ENCODE results near the gene INPP5F. TPM values are rescaled to one million over a fixed set of nuclear protein-coding genes. Genes with fewer than 3 reads are reported as not detected.

The INPP5F gene
- total and polyA plus RNA-seq, 9 of the 15 experiments (the other 6 are each of a cell fraction or from before 2014, with no cell fraction given): 1.6 to 7.3 (median 6.0) TPM

DNA sequence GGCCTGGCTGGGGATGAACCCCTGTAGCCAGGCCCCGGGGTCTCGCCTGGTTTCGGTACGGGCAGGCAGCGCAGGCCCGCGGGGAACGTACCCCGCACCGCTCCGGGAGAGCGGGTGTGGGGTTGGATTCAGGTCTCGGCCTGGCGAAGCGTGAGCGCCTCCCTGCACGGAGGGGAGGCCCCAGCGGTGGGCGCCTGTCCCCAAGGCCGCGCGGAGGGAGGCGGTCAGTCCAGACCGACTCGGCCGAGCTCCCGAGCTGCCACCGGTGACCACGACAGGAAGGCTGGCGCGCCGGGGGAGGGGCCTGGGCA, 378 bp upstream of the INPP5F start (continued):
- TF ChIP-seq, protein P1, sequence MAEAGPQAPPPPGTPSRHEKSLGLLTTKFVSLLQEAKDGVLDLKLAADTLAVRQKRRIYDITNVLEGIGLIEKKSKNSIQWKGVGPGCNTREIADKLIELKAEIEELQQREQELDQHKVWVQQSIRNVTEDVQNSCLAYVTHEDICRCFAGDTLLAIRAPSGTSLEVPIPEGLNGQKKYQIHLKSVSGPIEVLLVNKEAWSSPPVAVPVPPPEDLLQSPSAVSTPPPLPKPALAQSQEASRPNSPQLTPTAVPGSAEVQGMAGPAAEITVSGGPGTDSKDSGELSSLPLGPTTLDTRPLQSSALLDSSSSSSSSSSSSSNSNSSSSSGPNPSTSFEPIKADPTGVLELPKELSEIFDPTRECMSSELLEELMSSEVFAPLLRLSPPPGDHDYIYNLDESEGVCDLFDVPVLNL (CRISPR knock-in tag; IDR thresholded peaks at IDR 0.05; ENCODE audit: low read depth): no peak

DNA sequence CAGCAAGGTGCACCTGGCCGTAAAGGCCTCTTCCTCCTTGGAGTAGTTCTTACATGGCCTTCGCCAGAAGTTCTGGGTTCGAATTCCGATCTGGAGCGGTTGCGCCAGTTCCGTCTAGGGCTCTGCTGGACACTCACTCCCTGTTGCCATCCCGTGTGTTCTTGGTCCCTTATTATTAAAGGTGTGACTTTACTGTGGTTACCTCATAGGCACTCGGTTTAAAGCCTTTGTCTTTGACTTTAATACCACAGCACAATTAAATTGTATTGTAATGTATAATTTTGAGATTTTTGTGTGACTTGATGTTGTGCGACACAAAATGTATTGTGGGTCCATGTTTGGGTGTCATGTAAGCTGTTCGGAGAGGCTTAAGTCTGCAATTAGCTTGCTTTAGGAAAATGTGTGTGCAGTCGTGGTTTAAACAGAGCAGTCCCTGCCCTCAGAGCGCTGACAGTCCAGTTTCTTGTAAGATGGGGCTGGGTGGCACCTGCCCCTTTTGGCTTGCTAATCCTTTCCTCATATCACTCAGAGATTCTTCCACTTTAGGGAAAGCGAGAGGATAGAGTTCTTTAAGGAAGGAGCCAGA, 919 bp downstream of the INPP5F start:
- no peaks in the 10 kb centered on the region for H3K9me1 ChIP-seq (ENCODE audit: control insufficient read depth, insufficient read depth, low read length)
- H3K9ac ChIP-seq (ENCODE audit: insufficient read depth in 1 of 2, low read depth in 2 of 2, low read length in 2 of 2): peak overlapping the region; percentile 54 to 89; a peak in 3 of 4 replicates
- ChIA-PET CTCF (ENCODE audit: low intra/inter-chr PET ratio) (no interaction called here), POLR2A (interaction anchor here (0.6 to 1.4 kb wide), 6 partner anchors 8 to 1272 kb away, joined by 3 to 6 read pairs (median 3); no protein-coding TSS in a partner anchor)
- peaks cover 13 to 18% of the 10 kb centered on the region in 2 experiments for H3K4me1 ChIP-seq (replicated peaks in 1 of 2; ENCODE audit: control insufficient read depth in 2 of 2, insufficient read depth in 2 of 2, low read length in 2 of 2)
- peaks cover 14% of the 10 kb centered on the region; the same call in 2 of the 3 replicates for H3K79me2 ChIP-seq (ENCODE audit: control insufficient read depth, insufficient read depth, low read length)
- no peak for FAIRE-seq
- H3K4me2 ChIP-seq (ENCODE audit: insufficient read depth, low read length): peak overlapping the region; percentile 80
- H3K27me3 ChIP-seq (ENCODE audit: control insufficient read depth in 2 of 2, insufficient read depth in 2 of 2, low read length in 2 of 2): no peaks in the 10 kb centered on the region
- intact Hi-C loops (cut with micrococcal nuclease) (loop anchor here (5.0 kb wide), 2 partner anchors 39 to 129 kb away; partner anchors contain the start of gene TIAL1), in situ Hi-C loops (cut with MboI) (no loop called here)
- ATAC-seq: no peak
- no peaks in the 10 kb centered on the region for H3K9me3 ChIP-seq (replicated peaks; ENCODE audit: control insufficient read depth, insufficient read depth, low read depth, low read length)
- H3K27ac ChIP-seq (ENCODE audit: extremely low read depth, low read depth, low read length): peak overlapping the region; percentile 52; the same call in 2 of the 3 replicates
- H4K20me1 ChIP-seq (replicated peaks; ENCODE audit: control insufficient read depth, insufficient read depth, low read length): no peaks in the 10 kb centered on the region
- peak overlapping the region; percentile 86 for H3K4me3 ChIP-seq
- no TSS peak for BruUV-seq (replicated peaks)
- WGBS (ENCODE audit: insufficient coverage, low coverage, missing lambda C conversion rate): 66% methylated on average over 12 of the region's 14 CpGs
- DNase-seq (ENCODE audit: extremely low read depth in 1 of 4, low spot score in 3 of 4): no peak
- H3K36me3 ChIP-seq (ENCODE audit: control insufficient read depth, insufficient read depth, low read length): no peaks in the 10 kb centered on the region
- peak overlapping the region; percentile 74; the same call in 1 of the 2 replicates for H2AFZ ChIP-seq (ENCODE audit: low read depth, low read length)
- no peak for TF ChIP-seq PCBP1 (IDR thresholded peaks at IDR 0.05; ENCODE audit: low read depth, low read length, poor library complexity, severe bottlenecking)
- TF ChIP-seq GTF2A2 (tag; IDR thresholded peaks at IDR 0.05): no peak
- TF ChIP-seq ZNF436 (CRISPR knock-in tag; IDR thresholded peaks at IDR 0.05): no peak
- no peak for TF ChIP-seq MYBL2 (IDR thresholded peaks at IDR 0.05; ENCODE audit: low read depth)
- TF ChIP-seq MYBL2 (CRISPR knock-in tag; IDR thresholded peaks at IDR 0.05; ENCODE audit: borderline replicate concordance): no peak
- TF ChIP-seq, protein P2, sequence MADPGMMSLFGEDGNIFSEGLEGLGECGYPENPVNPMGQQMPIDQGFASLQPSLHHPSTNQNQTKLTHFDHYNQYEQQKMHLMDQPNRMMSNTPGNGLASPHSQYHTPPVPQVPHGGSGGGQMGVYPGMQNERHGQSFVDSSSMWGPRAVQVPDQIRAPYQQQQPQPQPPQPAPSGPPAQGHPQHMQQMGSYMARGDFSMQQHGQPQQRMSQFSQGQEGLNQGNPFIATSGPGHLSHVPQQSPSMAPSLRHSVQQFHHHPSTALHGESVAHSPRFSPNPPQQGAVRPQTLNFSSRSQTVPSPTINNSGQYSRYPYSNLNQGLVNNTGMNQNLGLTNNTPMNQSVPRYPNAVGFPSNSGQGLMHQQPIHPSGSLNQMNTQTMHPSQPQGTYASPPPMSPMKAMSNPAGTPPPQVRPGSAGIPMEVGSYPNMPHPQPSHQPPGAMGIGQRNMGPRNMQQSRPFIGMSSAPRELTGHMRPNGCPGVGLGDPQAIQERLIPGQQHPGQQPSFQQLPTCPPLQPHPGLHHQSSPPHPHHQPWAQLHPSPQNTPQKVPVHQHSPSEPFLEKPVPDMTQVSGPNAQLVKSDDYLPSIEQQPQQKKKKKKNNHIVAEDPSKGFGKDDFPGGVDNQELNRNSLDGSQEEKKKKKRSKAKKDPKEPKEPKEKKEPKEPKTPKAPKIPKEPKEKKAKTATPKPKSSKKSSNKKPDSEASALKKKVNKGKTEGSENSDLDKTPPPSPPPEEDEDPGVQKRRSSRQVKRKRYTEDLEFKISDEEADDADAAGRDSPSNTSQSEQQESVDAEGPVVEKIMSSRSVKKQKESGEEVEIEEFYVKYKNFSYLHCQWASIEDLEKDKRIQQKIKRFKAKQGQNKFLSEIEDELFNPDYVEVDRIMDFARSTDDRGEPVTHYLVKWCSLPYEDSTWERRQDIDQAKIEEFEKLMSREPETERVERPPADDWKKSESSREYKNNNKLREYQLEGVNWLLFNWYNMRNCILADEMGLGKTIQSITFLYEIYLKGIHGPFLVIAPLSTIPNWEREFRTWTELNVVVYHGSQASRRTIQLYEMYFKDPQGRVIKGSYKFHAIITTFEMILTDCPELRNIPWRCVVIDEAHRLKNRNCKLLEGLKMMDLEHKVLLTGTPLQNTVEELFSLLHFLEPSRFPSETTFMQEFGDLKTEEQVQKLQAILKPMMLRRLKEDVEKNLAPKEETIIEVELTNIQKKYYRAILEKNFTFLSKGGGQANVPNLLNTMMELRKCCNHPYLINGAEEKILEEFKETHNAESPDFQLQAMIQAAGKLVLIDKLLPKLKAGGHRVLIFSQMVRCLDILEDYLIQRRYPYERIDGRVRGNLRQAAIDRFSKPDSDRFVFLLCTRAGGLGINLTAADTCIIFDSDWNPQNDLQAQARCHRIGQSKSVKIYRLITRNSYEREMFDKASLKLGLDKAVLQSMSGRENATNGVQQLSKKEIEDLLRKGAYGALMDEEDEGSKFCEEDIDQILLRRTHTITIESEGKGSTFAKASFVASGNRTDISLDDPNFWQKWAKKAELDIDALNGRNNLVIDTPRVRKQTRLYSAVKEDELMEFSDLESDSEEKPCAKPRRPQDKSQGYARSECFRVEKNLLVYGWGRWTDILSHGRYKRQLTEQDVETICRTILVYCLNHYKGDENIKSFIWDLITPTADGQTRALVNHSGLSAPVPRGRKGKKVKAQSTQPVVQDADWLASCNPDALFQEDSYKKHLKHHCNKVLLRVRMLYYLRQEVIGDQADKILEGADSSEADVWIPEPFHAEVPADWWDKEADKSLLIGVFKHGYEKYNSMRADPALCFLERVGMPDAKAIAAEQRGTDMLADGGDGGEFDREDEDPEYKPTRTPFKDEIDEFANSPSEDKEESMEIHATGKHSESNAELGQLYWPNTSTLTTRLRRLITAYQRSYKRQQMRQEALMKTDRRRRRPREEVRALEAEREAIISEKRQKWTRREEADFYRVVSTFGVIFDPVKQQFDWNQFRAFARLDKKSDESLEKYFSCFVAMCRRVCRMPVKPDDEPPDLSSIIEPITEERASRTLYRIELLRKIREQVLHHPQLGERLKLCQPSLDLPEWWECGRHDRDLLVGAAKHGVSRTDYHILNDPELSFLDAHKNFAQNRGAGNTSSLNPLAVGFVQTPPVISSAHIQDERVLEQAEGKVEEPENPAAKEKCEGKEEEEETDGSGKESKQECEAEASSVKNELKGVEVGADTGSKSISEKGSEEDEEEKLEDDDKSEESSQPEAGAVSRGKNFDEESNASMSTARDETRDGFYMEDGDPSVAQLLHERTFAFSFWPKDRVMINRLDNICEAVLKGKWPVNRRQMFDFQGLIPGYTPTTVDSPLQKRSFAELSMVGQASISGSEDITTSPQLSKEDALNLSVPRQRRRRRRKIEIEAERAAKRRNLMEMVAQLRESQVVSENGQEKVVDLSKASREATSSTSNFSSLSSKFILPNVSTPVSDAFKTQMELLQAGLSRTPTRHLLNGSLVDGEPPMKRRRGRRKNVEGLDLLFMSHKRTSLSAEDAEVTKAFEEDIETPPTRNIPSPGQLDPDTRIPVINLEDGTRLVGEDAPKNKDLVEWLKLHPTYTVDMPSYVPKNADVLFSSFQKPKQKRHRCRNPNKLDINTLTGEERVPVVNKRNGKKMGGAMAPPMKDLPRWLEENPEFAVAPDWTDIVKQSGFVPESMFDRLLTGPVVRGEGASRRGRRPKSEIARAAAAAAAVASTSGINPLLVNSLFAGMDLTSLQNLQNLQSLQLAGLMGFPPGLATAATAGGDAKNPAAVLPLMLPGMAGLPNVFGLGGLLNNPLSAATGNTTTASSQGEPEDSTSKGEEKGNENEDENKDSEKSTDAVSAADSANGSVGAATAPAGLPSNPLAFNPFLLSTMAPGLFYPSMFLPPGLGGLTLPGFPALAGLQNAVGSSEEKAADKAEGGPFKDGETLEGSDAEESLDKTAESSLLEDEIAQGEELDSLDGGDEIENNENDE (IDR thresholded peaks at IDR 0.05; ENCODE audit: low read depth, low read length): no peak
- TF ChIP-seq BCOR (IDR thresholded peaks at IDR 0.05): peak; percentile 53; the same call in 1 of the 2 replicates

Data from K562 (cell line).